ENCODE results near the gene CLBA1. TPM values are rescaled to one million over a fixed set of nuclear protein-coding genes. Genes with fewer than 3 reads are reported as not detected.

The CLBA1 gene
- polyA plus RNA-seq, 1 of the 3 experiments (the other 2 are of a cell fraction): 18.5 TPM

- Histone ChIP-seq H3K36me3 (replicated peaks in 1 of 2; ENCODE audit: control insufficient read depth in 1 of 2, insufficient read depth in 2 of 2, low read length in 1 of 2) (peaks cover 8 to 50% of the 10 kb centered on the region in 2 experiments), H3K27ac (ENCODE audit: low read depth in 2 of 2, low read length in 1 of 2) (no peak overlapping the region), H3K27me3 (ENCODE audit: insufficient read depth) (no peaks in the 10 kb centered on the region), H4K20me1 (ENCODE audit: insufficient read depth) (no peaks in the 10 kb centered on the region; the same call in 1 of the 2 replicates), H3K4me2 (no peak overlapping the region), H3K9me3 (no peaks in the 10 kb centered on the region), H3K9ac (no peak overlapping the region), H3F3A (replicated peaks; ENCODE audit: insufficient read depth) (peaks cover 12% of the 10 kb centered on the region), H2AFZ (ENCODE audit: low read depth) (no peak overlapping the region), H3K4me1 (ENCODE audit: control insufficient read depth in 1 of 2, insufficient read depth in 2 of 2, low read depth in 1 of 2, low read length in 1 of 2) (no peaks in the 10 kb centered on the region), H3K4me3 (ENCODE audit: low read depth in 2 of 2, low read length in 1 of 2) (no peak overlapping the region), H3K9me2 (no peaks in the 10 kb centered on the region), H3K79me2 (ENCODE audit: insufficient read depth) (peaks cover 20% of the 10 kb centered on the region; the same call in 1 of the 2 replicates)
- POLR2A ChIA-PET: interaction anchor here (1.4 kb wide), 1 partner anchor 8 kb away, joined by 6 read pairs; the partner anchor contains the start of gene CLBA1
- DNase-seq: no peak
- CTCF ChIA-PET: interaction anchor here (0.5 to 1.3 kb wide), 4 partner anchors 12 to 51 kb away, joined by 3 to 4 read pairs (median 4); no protein-coding TSS in a partner anchor
- WGBS (ENCODE audit: low lambda C conversion rate): 85% methylated on average over 21 of the region's 22 CpGs
- TF ChIP-seq FOXJ3 (CRISPR knock-in tag; IDR thresholded peaks at IDR 0.05) (no peak), SIN3A (IDR thresholded peaks at IDR 0.05; ENCODE audit: borderline replicate concordance, low read depth, low read length) (no peak)
Measured at GRCh38 chr14:104993808-104994591, 8.4 kb downstream of the CLBA1 start.

- ChIA-PET POLR2A (interaction anchor here (0.7 to 1.4 kb wide), 2 partner anchors 9 kb away, joined by 4 to 6 read pairs; partner anchors contain the start of gene CLBA1), CTCF (interaction anchor here (0.6 to 1.3 kb wide), 4 partner anchors 11 to 93 kb away, joined by 3 to 4 read pairs (median 3); no protein-coding TSS in a partner anchor)
- H3K4me2 ChIP-seq: no peak overlapping the region
- H3K79me2 ChIP-seq (ENCODE audit: insufficient read depth): peaks cover 29% of the 10 kb centered on the region; the same call in 1 of the 2 replicates
- TF ChIP-seq EZH2phosphoT487 (IDR thresholded peaks at IDR 0.05; ENCODE audit: borderline replicate concordance, low read depth) (no peak), PBX3 (IDR thresholded peaks at IDR 0.05) (no peak), MXI1 (IDR thresholded peaks at IDR 0.05; ENCODE audit: low read depth, low read length) (no peak), RAD21 (IDR thresholded peaks at IDR 0.05; ENCODE audit: low read length) (no peak), POLR2AphosphoS5 (IDR thresholded peaks at IDR 0.05; ENCODE audit: low read depth, low read length) (no peak), ELF1 (IDR thresholded peaks at IDR 0.05) (no peak), JUND (IDR thresholded peaks at IDR 0.05) (no peak), TAF1 (IDR thresholded peaks at IDR 0.05; ENCODE audit: borderline replicate concordance, low read depth, low read length) (no peak), FOXM1 (IDR thresholded peaks at IDR 0.05; ENCODE audit: low read depth) (no peak), SMC3 (IDR thresholded peaks at IDR 0.05; ENCODE audit: low read depth, low read length) (no peak), GATA2 (CRISPR knock-in tag; IDR thresholded peaks at IDR 0.05) (no peak), RXRA (IDR thresholded peaks at IDR 0.05; ENCODE audit: borderline replicate concordance, low read depth) (no peak), GABPA (IDR thresholded peaks at IDR 0.05; ENCODE audit: low read depth) (no peak), USF1 (IDR thresholded peaks at IDR 0.05; ENCODE audit: borderline replicate concordance, low read depth) (no peak), IRF3 (IDR thresholded peaks at IDR 0.05; ENCODE audit: low read depth, low read length) (no peak), NRF1 (IDR thresholded peaks at IDR 0.05; ENCODE audit: low read depth, low read length) (no peak), NFIC (IDR thresholded peaks at IDR 0.05; ENCODE audit: borderline replicate concordance) (no peak), ZBTB33 (IDR thresholded peaks at IDR 0.05; ENCODE audit: borderline replicate concordance, low read depth) (no peak), FOSL2 (IDR thresholded peaks at IDR 0.05; ENCODE audit: borderline replicate concordance, low read depth) (no peak), FOXJ3 (CRISPR knock-in tag; IDR thresholded peaks at IDR 0.05) (no peak)
- peaks cover 17% of the 10 kb centered on the region for H3F3A ChIP-seq (replicated peaks; ENCODE audit: insufficient read depth)
- H3K36me3 ChIP-seq (replicated peaks in 1 of 2; ENCODE audit: control insufficient read depth in 1 of 2, insufficient read depth in 2 of 2, low read length in 1 of 2): peaks cover 14 to 45% of the 10 kb centered on the region in 2 experiments
- no peaks in the 10 kb centered on the region for H3K9me2 ChIP-seq
- no peak overlapping the region for H3K27ac ChIP-seq (ENCODE audit: low read depth in 2 of 2, low read length in 1 of 2)
- WGBS (ENCODE audit: low lambda C conversion rate): 91% methylated on average over 4 of the region's 6 CpGs
- H3K4me3 ChIP-seq (ENCODE audit: low read depth in 2 of 2, low read length in 1 of 2): no peak overlapping the region
- H3K27me3 ChIP-seq (ENCODE audit: insufficient read depth): no peaks in the 10 kb centered on the region
- no peak for DNase-seq
- no peak overlapping the region for H2AFZ ChIP-seq (ENCODE audit: low read depth)
- H3K4me1 ChIP-seq (ENCODE audit: control insufficient read depth in 1 of 2, insufficient read depth in 2 of 2, low read depth in 1 of 2, low read length in 1 of 2): no peaks in the 10 kb centered on the region
- no peak overlapping the region for H3K9ac ChIP-seq
- H3K9me3 ChIP-seq: no peaks in the 10 kb centered on the region
- peaks cover 6% of the 10 kb centered on the region; the same call in 1 of the 2 replicates for H4K20me1 ChIP-seq (ENCODE audit: insufficient read depth)
Measured at GRCh38 chr14:104994978-104995377, 9.4 kb downstream of the CLBA1 start.
